Mesenchymal stem cell (in vitro differentiated cells and primary cell): ENCODE measurements around the gene RNF220.

Source experiments
- DNase-seq: peaks from one replicate; pipeline ENCODE4 v3.0.0-alpha.2; 2013
- H2AFZ ChIP-seq: one replicate; pipeline ENCODE4 v1.6.1; 2013; ENCODE audit warnings: low read depth, mild to moderate bottlenecking, control low read depth, inconsistent platforms, low read length, moderate library complexity
- H2AK5ac ChIP-seq: 2 replicates; pipeline ENCODE4 v1.6.1; 2013; ENCODE audit warnings: low read length, moderate library complexity, mild to moderate bottlenecking, inconsistent platforms; ENCODE audit not compliant: severe bottlenecking
- H2BK120ac ChIP-seq: one replicate; pipeline ENCODE4 v1.6.1; 2013; ENCODE audit warnings: low read depth, mild to moderate bottlenecking, inconsistent platforms, low read length, moderate library complexity
- H2BK12ac ChIP-seq, 2 experiments: one replicate each; pipeline ENCODE4 v1.6.1; 2013; ENCODE audit warnings: inconsistent platforms in 2 of 2, low read length in 2 of 2, mild to moderate bottlenecking in 2 of 2, moderate library complexity in 2 of 2, control low read depth in 1 of 2
- H2BK15ac ChIP-seq: one replicate; pipeline ENCODE4 v1.6.1; 2013; ENCODE audit warnings: mild to moderate bottlenecking, low read depth, inconsistent platforms; ENCODE audit not compliant: poor library complexity, severe bottlenecking
- H2BK5ac ChIP-seq: 2 replicates; pipeline ENCODE4 v1.6.1; 2013; ENCODE audit warnings: low read depth, mild to moderate bottlenecking, low read length, control low read depth, inconsistent platforms; ENCODE audit not compliant: poor library complexity, severe bottlenecking
- H3K14ac ChIP-seq, 2 experiments: one replicate each; pipeline ENCODE4 v1.6.1; 2013; ENCODE audit warnings: inconsistent platforms in 2 of 2, low read length in 2 of 2, control low read depth in 1 of 2, mild to moderate bottlenecking in 1 of 2, moderate library complexity in 1 of 2
- H3K18ac ChIP-seq, 2 experiments: one replicate each; pipeline ENCODE4 v1.6.1; 2013; ENCODE audit warnings: inconsistent platforms in 2 of 2, low read length in 2 of 2, control low read depth in 1 of 2, low read depth in 1 of 2, mild to moderate bottlenecking in 1 of 2
- H3K23ac ChIP-seq, 2 experiments: one replicate each; pipeline ENCODE4 v1.6.1; 2013; ENCODE audit warnings: inconsistent platforms in 2 of 2, low read length in 2 of 2, mild to moderate bottlenecking in 2 of 2, moderate library complexity in 2 of 2, control low read depth in 1 of 2
- H3K27ac ChIP-seq: 2 replicates; pipeline ENCODE4 v1.5.1; 2013; ENCODE audit warnings: mild to moderate bottlenecking, moderate library complexity, low read length, control low read depth, inconsistent platforms; ENCODE audit not compliant: poor library complexity, severe bottlenecking
- H3K27me3 ChIP-seq, 2 experiments: 2 replicates each; pipeline versions ENCODE4 v1.6.1 to v1.7.0; 2013; ENCODE audit warnings: low read length in 2 of 2, mild to moderate bottlenecking in 2 of 2, moderate library complexity in 2 of 2, control low read depth in 1 of 2, inconsistent platforms in 1 of 2; ENCODE audit not compliant: control insufficient read depth in 1 of 2, insufficient read depth in 1 of 2
- H3K36me3 ChIP-seq, 2 experiments: 2 replicates each; pipeline versions ENCODE4 v1.6.1 to v1.7.0; 2013; ENCODE audit warnings: low read length in 2 of 2, control low read depth in 1 of 2, inconsistent platforms in 1 of 2, low read depth in 1 of 2, mild to moderate bottlenecking in 1 of 2; ENCODE audit not compliant: insufficient read depth in 2 of 2, control insufficient read depth in 1 of 2
- H3K4ac ChIP-seq, 2 experiments: one replicate each; pipeline ENCODE4 v1.6.1; 2013; ENCODE audit warnings: inconsistent platforms in 2 of 2, low read length in 2 of 2, mild to moderate bottlenecking in 2 of 2, moderate library complexity in 2 of 2, control low read depth in 1 of 2, low read depth in 1 of 2
- H3K4me1 ChIP-seq: 2 replicates; pipeline ENCODE4 v1.6.1; 2013; ENCODE audit warnings: low read depth, low read length, control low read depth; ENCODE audit not compliant: control insufficient read depth, insufficient read depth
- H3K4me2 ChIP-seq: 2 replicates; pipeline ENCODE4 v1.6.1; 2013; ENCODE audit warnings: low read length, mild to moderate bottlenecking, inconsistent platforms; ENCODE audit not compliant: poor library complexity, severe bottlenecking
- H3K4me3 ChIP-seq, 2 experiments: 2 replicates each; pipeline versions ENCODE4 v1.5.1 to v1.7.0; 2013; ENCODE audit warnings: low read length in 2 of 2, mild to moderate bottlenecking in 2 of 2, control low read depth in 1 of 2, low read depth in 1 of 2; ENCODE audit not compliant: insufficient read depth in 1 of 2
- H3K79me1 ChIP-seq: replicated peaks from 2 replicates; pipeline ENCODE4 v1.6.1; 2013; ENCODE audit warnings: mild to moderate bottlenecking, control low read depth, low read length, inconsistent platforms; ENCODE audit not compliant: poor library complexity, severe bottlenecking
- H3K9ac ChIP-seq: 2 replicates; pipeline ENCODE4 v1.7.0; 2013; ENCODE audit warnings: mild to moderate bottlenecking, low read length, moderate library complexity
- H3K9me3 ChIP-seq: 2 replicates; pipeline ENCODE4 v1.7.0; 2013; ENCODE audit warnings: mild to moderate bottlenecking, low read length; ENCODE audit not compliant: control insufficient read depth
- H4K8ac ChIP-seq: one replicate; pipeline ENCODE4 v1.6.1; 2013; ENCODE audit warnings: inconsistent platforms, mild to moderate bottlenecking, low read length, moderate library complexity
- H4K91ac ChIP-seq: one replicate; pipeline ENCODE4 v1.6.1; 2013; ENCODE audit warnings: mild to moderate bottlenecking, low read length, inconsistent platforms
- WGBS: methylation state at CpG from one replicate; pipeline ENCODE4 v1.1.7; 2013; ENCODE audit warnings: mixed read lengths; 5-methylcytosine and 5-hydroxymethylcytosine counted together

RNF220 gene

DNA sequence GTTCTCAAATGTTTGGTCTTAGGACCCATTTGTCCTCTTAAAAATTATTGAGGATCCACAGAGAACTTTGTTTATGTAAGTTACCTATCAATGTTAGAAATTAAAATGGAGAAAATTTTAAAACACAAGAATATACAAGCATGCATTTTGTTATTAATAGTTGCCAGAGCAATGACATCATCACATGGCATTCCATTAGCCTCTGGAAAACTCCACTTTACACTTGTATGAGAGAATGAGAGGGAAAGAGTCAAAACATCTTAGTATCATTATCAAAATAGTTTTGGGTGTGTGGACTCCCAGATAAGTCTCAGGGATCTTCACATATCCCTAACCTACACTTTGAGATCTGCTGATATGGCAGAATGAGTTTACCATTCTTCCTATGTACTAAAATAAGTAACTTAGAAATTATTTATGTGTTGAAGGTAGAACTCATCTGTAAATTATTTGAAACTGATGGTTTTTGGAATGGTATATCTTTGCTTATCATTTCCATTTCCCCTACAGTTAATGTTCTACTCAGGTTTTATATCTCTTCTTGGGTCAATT lies 48.8 kb downstream of the RNF220 start:
- Histone ChIP-seq H3K4me3 (no peak overlapping the region), H4K8ac (no peak overlapping the region), H3K79me1 (no peaks in the 10 kb centered on the region), H2AK5ac (no peak overlapping the region), H3K36me3 (no peaks in the 10 kb centered on the region), H3K27me3 (peaks cover 11 to 44% of the 10 kb centered on the region in 2 experiments), H2BK5ac (no peak overlapping the region), H4K91ac (no peak overlapping the region), H3K23ac (no peak overlapping the region), H3K18ac (no peak overlapping the region), H2BK120ac (no peak overlapping the region), H3K9ac (no peak overlapping the region), H3K9me3 (peaks cover 2% of the 10 kb centered on the region), H3K4ac (no peak overlapping the region), H3K27ac (no peak overlapping the region), H3K4me2 (no peak overlapping the region), H2AFZ (no peak overlapping the region), H3K4me1 (no peaks in the 10 kb centered on the region), H3K14ac (no peak overlapping the region), H2BK12ac (no peak overlapping the region), H2BK15ac (no peak overlapping the region)
- DNase-seq = no peak

DNA sequence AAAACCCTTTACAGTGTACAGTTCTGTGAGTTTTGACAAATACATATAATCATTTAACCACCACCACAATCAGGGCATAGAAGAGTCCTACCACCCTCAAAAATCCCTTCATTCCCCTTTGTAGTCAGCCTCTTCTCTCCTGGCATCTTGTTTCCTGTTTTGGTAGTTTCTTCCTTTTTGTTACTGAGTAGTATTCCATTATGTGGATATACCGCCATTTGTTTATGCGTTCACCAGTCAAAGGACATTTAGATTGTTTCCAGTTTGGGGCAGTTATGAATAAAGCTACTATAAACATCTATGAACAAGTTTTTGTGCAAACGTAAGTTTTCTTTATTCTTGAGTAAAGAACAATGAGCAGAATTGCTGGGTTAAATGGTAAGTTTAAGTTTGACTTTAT lies 49.6 kb downstream of the RNF220 start:
- Histone ChIP-seq H3K18ac (no peak overlapping the region), H3K27ac (no peak overlapping the region), H2BK120ac (no peak overlapping the region), H3K23ac (no peak overlapping the region), H2BK12ac (no peak overlapping the region), H3K27me3 (peaks cover 16 to 47% of the 10 kb centered on the region in 2 experiments), H3K9me3 (peaks cover 2% of the 10 kb centered on the region), H2BK5ac (no peak overlapping the region), H4K8ac (no peak overlapping the region), H4K91ac (no peak overlapping the region), H3K4me1 (no peaks in the 10 kb centered on the region), H3K4ac (no peak overlapping the region), H2AK5ac (no peak overlapping the region), H3K79me1 (no peaks in the 10 kb centered on the region), H2BK15ac (no peak overlapping the region), H3K4me2 (no peak overlapping the region), H2AFZ (no peak overlapping the region), H3K36me3 (no peaks in the 10 kb centered on the region), H3K4me3 (no peak overlapping the region), H3K14ac (no peak overlapping the region), H3K9ac (no peak overlapping the region)
- no peak for DNase-seq
- 94% methylated on average over 3 of the region's 3 CpGs for WGBS

DNA sequence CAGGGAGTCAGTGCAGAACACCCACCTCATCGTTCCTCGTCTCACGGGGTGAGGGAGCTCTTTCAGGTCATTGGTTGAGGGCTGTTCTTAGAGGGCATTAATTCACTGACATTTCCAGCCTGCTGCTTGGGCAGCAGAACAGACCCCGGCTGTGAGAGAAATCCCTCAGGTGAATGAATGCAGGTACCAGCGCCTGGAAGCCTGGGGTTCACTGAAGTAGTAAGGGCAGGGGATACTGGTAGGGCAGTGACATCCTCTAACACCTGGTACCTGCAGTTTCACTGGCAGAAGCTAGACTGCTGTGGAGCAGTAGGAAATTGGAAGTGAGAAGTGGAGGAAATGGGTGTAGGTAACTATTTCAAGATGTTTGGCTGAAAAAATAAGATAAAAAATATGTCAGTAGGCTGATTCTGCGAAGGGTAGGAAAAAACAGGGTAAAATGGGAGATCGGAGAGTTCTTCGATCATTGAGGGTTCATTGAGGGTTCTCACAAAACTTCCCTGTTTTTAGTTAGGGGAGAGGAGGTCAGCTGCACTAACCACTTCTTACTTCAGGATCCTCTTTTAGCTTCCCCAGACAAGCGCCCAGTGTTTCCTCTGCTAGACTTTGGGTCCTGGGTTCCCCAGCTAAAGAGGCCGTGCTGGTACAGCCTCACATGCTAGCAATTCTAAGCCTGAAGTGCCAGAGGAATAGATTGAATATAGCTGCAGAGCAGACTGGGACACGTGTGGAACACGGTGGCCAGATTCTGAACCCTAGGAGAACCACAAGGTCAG lies 55.2 kb downstream of the RNF220 start:
- Histone ChIP-seq H3K36me3 (no peaks in the 10 kb centered on the region), H3K9ac (no peak overlapping the region)

DNA sequence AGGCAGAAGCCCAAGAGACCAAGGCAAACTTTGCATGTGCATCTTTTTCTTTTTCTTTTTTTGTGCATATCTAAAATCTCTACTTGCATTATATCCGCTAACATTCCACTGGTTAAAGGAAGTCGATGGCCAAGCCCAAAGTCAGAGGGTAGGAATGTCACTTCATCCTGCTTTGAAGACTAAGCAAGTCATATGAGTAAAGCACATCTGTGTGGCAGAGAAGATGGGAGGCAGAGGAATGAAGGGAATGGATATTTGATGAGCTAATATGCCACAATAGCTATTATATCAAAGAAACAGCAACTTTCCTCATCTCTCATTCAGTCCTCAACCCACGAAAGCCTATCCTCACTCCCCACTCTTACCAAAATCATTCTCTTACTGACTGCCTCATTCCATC lies 59.3 kb downstream of the RNF220 start:
- H3K23ac ChIP-seq = no peak overlapping the region
- H3K4ac ChIP-seq = no peak overlapping the region
- no peaks in the 10 kb centered on the region for H3K79me1 ChIP-seq
- H2BK12ac ChIP-seq = no peak overlapping the region
- H4K8ac ChIP-seq = no peak overlapping the region
- H3K9ac ChIP-seq = no peak overlapping the region
- no peaks in the 10 kb centered on the region for H3K36me3 ChIP-seq
- no peak for DNase-seq
- no peaks in the 10 kb centered on the region for H3K4me1 ChIP-seq
- whole genome bisulfite sequencing = 78% methylated on average over 3 of the region's 3 CpGs
- no peak overlapping the region for H2AFZ ChIP-seq
- H2BK5ac ChIP-seq = no peak overlapping the region
- H3K14ac ChIP-seq = no peak overlapping the region
- no peak overlapping the region for H2AK5ac ChIP-seq
- no peak overlapping the region for H3K27ac ChIP-seq
- H2BK120ac ChIP-seq = no peak overlapping the region
- no peak overlapping the region for H4K91ac ChIP-seq
- H3K4me2 ChIP-seq = no peak overlapping the region
- peaks cover 24 to 41% of the 10 kb centered on the region in 2 experiments for H3K27me3 ChIP-seq
- H3K9me3 ChIP-seq = peaks cover 20% of the 10 kb centered on the region
- H3K18ac ChIP-seq = no peak overlapping the region
- no peak overlapping the region for H2BK15ac ChIP-seq
- no peak overlapping the region for H3K4me3 ChIP-seq

More for the DNA sequence above, 55.2 kb downstream of the RNF220 start:
- Histone ChIP-seq H3K18ac (no peak overlapping the region), H3K23ac (no peak overlapping the region), H3K9me3 (peaks cover 11% of the 10 kb centered on the region), H3K27me3 (peaks cover 37 to 65% of the 10 kb centered on the region in 2 experiments), H3K4me2 (no peak overlapping the region), H3K4me3 (no peak overlapping the region), H4K91ac (no peak overlapping the region), H2BK12ac (no peak overlapping the region), H2BK5ac (no peak overlapping the region), H2BK120ac (no peak overlapping the region), H3K4me1 (no peaks in the 10 kb centered on the region), H3K79me1 (no peaks in the 10 kb centered on the region), H2BK15ac (no peak overlapping the region), H2AFZ (no peak overlapping the region), H3K27ac (no peak overlapping the region), H2AK5ac (no peak overlapping the region), H4K8ac (no peak overlapping the region), H3K14ac (no peak overlapping the region), H3K4ac (no peak overlapping the region)
- WGBS = 85% methylated on average over 12 of the region's 12 CpGs
- DNase-seq = no peak
